Activated CD4-positive, alpha-beta T cell treated with anti-CD3 and anti-CD28 coated beads, Interleukin-2, Interleukin-4, amounts not matched to agents 100 ng/mL and 50 ng/mL, durations not matched to agents 16 hours and 8 hours (primary cell): ENCODE data around the gene TSPYL1.
"Not testable (repeated sequence)": the region's sequence is repeated elsewhere in the genome, so short reads cannot be mapped to it uniquely, and the experiment has no call there.

Experiments used
- DNase-seq: peaks from one replicate; pipeline ENCODE4 v3.0.0-alpha.2; 2020; ENCODE audit warnings: low spot score

Gene TSPYL1

GRCh38 chr6:116279232-116280160 is at the start of gene TSPYL1:
Gene TSPYL1 (minus strand): TSS chr6:116279930. CDS start chr6:116279830, 100 bp downstream.
- DNase-seq, result peak; percentile 96

DNA sequence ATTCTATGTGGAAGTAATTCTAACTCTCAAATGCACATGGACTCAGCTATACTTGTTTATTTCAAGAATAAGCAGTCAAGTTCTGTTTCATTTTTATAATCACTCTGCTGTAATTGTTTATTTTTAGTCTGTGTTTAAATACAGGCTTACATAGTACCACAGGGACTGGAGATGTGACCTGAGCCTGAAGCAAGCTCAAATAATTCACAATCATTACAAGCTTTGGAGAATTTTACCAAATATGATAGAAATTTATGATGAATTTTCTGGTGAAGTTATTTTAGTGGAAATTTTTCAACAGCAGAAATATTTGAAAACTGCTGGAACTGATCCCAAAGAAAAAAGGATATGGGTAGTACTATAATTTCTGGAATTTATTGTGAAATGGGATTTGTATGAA is 49.4 kb upstream of the TSPYL1 start:
- no peak for DNase-seq

- no peak for DNase-seq
These were observed 48.8 kb upstream of the TSPYL1 start for GRCh38 chr6:116328528-116328903.

DNA sequence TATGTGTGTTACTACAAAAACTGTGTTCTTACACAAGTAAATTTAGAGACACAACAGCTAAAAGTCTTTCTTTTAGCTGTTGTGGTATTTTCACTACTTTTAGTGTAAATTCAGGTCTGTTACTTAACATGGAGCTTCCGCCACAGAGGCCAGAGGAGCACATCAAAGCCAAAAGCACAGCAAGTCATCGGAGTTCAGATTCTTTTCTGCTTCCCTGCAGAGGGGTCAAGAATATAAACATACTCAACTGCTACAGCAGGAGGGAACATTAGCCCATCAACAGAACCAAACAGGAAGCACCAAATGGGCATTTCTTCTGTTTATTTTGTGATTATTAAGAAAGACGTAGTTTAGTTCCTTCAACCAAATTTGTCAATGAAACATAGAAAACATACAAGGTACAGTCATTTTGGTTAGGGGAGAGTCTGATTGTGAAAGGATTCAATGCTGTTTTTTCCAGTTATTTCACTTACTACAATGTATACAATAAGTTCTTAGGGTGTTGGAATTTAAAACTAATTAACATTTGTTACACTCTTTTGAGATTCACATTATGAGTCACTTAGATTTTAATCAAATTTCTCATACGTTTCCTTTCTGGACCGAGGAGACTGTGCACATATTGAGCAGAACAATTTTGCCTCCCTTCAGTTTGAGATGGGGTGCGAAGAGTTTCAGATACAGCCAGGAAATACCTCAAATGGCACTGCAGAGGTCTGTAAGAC is 48.2 kb upstream of the TSPYL1 start:
- no peak for DNase-seq

- no peak for DNase-seq
These were observed 47.3 kb upstream of the TSPYL1 start for GRCh38 chr6:116326996-116327395.

GRCh38 chr6:116326181-116326671 is 46.5 kb upstream of the TSPYL1 start:
- no peak for DNase-seq

GRCh38 chr6:116325634-116326132 is 46.0 kb upstream of the TSPYL1 start:
- not testable (repeated sequence) for DNase-seq

GRCh38 chr6:116323863-116324262 is 44.1 kb upstream of the TSPYL1 start:
- DNase-seq, result no peak

GRCh38 chr6:116321933-116322332 is 42.2 kb upstream of the TSPYL1 start:
- not testable (repeated sequence) for DNase-seq

- DNase-seq, result no peak
These were observed 37.2 kb upstream of the TSPYL1 start for GRCh38 chr6:116316772-116317467.

DNA sequence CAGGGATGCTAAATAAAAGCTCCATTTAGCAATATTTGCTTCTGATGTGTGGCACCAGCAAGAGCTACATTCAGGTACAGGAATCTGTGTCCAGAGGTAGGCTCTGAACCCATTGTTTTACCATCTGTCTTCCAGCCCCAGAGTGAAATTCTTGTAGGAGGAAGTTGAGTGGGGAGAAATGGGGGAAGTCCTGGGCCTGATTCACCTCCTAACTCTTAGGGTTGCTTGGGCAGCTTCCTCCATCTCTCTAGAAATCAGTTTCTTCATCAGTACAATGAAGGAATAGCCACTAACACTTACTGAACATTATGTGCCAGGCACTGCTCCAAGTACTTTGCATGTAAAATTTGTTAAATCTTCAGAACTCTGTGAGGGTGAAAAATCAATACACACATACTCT is 35.1 kb upstream of the TSPYL1 start:
- DNase-seq, result no peak

GRCh38 chr6:116314218-116314617 is 34.5 kb upstream of the TSPYL1 start:
- DNase-seq, result no peak

DNA sequence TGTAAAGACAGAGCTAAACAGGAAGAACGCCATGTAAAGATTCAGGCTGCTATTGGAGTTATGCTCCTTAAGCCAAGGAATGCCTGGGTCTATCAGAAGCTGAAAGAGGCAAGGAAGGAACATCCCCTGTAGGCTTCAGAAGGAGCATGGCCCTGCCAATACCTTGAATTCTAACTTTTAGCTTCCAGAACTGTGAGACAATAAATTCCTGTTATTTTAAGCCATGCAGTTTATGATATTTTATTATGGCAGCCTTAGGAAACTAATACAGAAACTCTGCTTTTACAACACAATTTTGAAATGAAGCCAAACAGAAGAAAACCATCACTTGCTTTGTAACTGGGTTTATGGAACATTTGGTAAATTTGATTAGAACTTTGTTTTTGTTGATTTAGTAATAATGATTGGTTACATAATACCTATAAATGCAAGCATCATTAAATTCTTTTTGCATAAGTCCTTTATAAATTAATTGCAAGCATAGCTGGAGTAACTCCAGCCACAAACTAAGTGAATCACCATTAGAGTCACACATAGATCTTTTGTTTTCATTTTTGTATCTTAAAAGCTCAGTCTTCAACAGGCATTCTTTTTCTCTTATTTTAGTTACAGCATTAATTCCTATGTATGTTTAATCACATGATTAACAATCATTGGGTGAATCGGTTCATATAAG is 33.5 kb upstream of the TSPYL1 start:
- DNase-seq, result no peak

- no peak for DNase-seq
These were observed 29.9 kb upstream of the TSPYL1 start for GRCh38 chr6:116309657-116310056.

DNA sequence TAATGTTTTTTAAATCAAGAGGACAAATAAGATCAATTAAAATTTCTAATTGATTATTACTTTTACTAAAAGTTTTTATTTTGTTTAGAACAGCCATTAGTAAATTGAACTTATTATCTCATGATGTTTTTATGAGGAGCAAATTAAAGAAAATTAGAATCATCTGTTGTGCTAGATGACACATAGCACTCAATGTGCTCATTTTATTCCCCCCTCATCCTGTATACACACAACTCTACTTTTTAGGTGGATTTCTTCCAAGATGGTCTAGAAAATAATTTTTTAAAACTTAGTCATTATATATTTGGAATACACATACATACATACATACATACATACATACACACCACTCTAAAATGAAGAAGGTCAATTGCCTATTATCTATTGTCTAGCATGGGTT is 29.3 kb upstream of the TSPYL1 start:
- DNase-seq, result no peak

GRCh38 chr6:116307633-116308032 is 27.9 kb upstream of the TSPYL1 start:
- no peak for DNase-seq

DNA sequence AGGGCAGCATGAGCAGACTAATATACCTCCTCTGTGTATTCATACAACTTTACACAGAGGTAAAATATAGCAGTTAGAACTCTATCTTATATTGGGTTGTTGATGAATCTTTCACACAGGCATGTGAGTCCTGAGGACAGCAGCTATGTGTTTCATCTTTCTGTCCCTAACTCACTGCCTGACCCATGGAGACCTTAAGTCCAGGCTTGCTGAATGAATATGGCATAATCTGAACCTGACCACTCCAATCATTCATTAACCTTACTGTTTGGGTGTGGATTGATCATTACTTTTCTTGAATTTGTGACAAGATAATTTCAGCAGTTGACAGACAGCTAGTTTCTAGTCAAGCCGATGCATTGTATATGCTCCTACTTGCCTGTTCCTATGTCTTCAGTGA is 27.3 kb upstream of the TSPYL1 start:
- DNase-seq, result no peak

DNA sequence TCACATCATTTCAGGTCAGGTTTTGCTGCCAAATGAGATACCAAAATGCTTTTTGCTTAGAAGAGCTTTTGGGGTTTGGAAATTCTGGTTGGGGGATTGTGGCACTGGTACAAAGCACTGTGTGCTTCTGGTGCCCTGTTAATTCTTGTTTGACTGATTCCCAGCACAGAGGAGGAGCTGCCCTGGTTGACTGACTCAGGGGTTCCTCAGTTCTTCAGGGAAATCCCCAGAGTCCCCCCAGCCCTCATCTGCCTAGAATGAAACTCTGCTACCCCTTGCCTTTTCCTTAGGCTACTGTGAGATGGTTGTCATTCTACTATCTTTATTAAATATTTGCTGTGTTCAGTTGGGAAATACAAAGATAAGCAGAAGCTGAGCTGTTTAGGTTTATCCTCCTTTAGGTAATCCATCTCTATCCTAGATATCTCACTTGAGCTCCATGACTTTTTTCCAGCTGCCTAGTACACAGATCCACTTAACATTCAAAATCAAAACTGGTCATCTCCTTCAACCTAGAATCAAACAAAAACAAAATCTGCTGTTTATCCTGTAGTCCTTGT is 24.9 kb upstream of the TSPYL1 start:
- DNase-seq, result no peak

DNA sequence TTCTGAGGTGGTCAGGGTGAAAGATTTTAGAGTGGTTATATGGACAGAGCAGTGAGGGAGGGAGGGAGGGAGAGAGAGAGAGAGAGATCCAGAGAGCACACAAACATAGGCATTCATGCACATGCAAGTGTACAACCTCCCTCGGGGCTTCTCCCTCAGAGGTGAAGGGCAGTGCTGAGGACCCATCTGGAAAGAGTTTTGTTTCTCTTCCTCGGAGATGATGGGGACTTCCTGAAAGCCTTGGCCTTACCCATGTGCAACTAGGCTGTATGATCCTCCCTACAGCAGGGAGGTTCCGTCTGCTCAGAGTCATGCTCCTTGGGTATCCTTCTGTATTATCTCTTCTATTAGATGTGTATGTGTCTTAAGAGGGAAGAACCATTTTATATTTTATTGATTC is 21.4 kb upstream of the TSPYL1 start:
- DNase-seq, result no peak

DNA sequence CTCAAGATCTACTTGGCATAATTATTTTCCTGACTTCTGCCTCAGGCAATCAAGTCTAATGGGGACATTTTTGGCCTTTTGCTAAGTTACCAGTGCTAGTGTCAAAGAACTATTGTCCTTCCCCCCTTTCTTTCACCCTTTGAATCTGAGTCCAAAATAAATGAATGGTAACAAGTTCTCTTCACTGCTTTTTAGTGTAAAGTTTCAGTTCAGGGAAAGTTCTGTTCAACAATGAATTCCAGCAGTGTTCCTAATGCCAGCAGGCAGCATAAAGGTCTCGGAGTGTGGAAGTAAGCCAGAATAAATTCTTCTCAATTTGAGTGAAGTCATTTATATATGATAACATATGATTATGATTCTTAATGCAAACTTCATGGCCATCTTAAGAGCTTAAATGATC is 20.8 kb upstream of the TSPYL1 start:
- no peak for DNase-seq

- DNase-seq, result no peak
These were observed 19.2 kb upstream of the TSPYL1 start for GRCh38 chr6:116298973-116299372.
